ENCODE measurements around the gene SLC22A4.

- no peak for TF ChIP-seq CTCF (IDR thresholded peaks at IDR 0.05)
- TF ChIP-seq POLR2A (IDR thresholded peaks at IDR 0.05), result no peak
Observed at GRCh38 chr5:132300577-132301343, 6.6 kb downstream of the SLC22A4 start.
